ENCODE measurements around the gene TMEM254. TPM values are rescaled to one million over a fixed set of nuclear protein-coding genes. Genes with fewer than 3 reads are reported as not detected.
"Not testable (repeated sequence)": the region's sequence is repeated elsewhere in the genome, so short reads cannot be mapped to it uniquely, and the experiment has no call there.

Gene TMEM254
- total RNA-seq = 10 to 100 TPM in 3 of 4 donors, 1 to 10 TPM in 1; 7.8 to 15.1 (median 13.2) TPM

DNA sequence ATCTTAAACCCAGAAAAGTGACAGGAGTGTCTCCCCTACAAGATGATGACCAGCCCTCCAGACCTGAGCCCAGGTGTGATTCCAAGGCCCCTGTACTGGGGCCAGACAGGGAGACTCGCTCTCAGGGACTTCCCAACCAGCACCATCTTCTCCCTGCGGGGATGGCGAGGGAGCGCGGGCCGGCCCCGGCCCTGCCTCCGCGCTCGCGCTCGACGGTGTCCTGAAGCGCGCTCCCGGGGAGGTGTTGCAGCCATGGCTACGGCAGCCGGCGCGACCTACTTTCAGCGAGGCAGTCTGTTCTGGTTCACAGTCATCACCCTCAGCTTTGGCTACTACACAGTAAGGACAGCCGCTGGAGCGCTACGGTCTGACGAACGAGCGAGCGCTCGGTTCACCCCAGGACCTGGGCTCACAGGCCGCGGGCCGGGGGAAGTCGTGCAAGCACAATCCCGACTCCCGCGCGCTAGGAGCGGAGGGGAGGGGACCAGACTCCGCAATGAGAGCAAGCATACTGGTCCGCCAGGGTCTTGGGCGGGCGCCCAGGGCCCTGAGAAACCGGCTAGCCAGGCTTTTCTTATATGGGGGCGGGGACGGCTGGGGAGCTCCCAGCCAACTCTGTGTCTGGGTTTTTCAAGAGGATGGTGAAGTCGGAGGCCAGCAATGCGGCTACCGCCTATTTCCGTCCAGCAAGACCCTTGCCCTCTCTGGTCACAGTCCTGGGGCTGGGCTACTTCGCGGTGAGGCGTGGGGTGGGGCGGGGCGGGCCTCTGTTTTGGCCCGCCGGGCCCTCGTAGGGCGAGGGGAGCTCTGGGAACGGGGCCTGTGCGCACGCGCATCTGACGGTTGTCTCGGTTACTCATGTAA, at the start of gene TMEM254:
TMEM254 (plus strand) TSS at position 218 of the 864 bp plus-strand sequence; CDS start at position 253, 35 bp downstream.
- no peak for TF ChIP-seq EP300 (IDR thresholded peaks at IDR 0.05)
- peak; percentile 69 for TF ChIP-seq POLR2AphosphoS5 (IDR thresholded peaks at IDR 0.05)
- peak; percentile 53 to 60 for TF ChIP-seq POLR2A (IDR thresholded peaks at IDR 0.05)
- TF ChIP-seq, protein P1, sequence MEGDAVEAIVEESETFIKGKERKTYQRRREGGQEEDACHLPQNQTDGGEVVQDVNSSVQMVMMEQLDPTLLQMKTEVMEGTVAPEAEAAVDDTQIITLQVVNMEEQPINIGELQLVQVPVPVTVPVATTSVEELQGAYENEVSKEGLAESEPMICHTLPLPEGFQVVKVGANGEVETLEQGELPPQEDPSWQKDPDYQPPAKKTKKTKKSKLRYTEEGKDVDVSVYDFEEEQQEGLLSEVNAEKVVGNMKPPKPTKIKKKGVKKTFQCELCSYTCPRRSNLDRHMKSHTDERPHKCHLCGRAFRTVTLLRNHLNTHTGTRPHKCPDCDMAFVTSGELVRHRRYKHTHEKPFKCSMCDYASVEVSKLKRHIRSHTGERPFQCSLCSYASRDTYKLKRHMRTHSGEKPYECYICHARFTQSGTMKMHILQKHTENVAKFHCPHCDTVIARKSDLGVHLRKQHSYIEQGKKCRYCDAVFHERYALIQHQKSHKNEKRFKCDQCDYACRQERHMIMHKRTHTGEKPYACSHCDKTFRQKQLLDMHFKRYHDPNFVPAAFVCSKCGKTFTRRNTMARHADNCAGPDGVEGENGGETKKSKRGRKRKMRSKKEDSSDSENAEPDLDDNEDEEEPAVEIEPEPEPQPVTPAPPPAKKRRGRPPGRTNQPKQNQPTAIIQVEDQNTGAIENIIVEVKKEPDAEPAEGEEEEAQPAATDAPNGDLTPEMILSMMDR (IDR thresholded peaks at IDR 0.05) = peak in 1 of 4 experiments; percentile 13
- peak; percentile 92 for ATAC-seq
- WGBS, 2 donors (ENCODE audit: low coverage in 1 of 2) = 4% methylated on average over 10 of the region's 64 CpGs; no CpG with 5 or more reads in 1 of the 2 donors
- Histone ChIP-seq H3K4me1 (peaks cover 0 to 24% (median 4%) of the 10 kb centered on the region in 3 donors), H3K4me3 (peak within 1 kb of the TSS; percentile 63 to 76), H3K27ac (peak within 1 kb of the TSS; percentile 85 to 97 (median 92)), H3K9me3 (no peaks in the 10 kb centered on the region), H3K27me3 (no peaks in the 10 kb centered on the region), H3K36me3 (peaks cover 0 to 17% of the 10 kb centered on the region in 2 donors)

- H3K9me3 ChIP-seq, H3K27me3 ChIP-seq, H3K4me3 ChIP-seq, H3K36me3 ChIP-seq, H3K4me1 ChIP-seq, ATAC-seq, H3K27ac ChIP-seq: not testable (repeated sequence)
- whole genome bisulfite sequencing, 2 donors (ENCODE audit: low coverage in 1 of 2) = 17 to 43% methylated on average over 1 to 2 of the region's 3 CpGs
These were observed 49.3 kb upstream of the TMEM254 start for GRCh38 chr10:80029205-80029604.

DNA sequence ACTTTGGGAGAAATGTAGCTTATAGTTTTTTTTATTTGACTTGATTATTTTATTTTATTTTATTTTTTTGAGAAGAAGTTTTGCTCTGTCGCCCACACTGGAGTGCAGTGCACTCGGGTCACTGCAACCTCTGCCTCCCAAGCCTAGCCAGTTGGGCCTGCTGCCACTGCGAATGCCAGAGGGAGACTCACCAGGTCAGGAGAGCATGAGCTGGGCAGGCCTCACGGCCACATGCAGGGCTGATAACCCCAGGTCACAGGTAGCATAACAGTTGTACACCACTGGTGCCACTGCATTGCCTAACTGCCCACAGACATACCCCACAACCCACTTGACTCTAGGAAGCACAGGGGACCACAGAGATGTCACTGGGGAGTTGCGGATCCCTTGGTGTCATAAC, 48.6 kb upstream of the TMEM254 start:
- ATAC-seq, H3K4me3 ChIP-seq, H3K4me1 ChIP-seq, H3K9me3 ChIP-seq, H3K27ac ChIP-seq, H3K27me3 ChIP-seq, H3K36me3 ChIP-seq: not testable (repeated sequence)
- WGBS, 2 donors (ENCODE audit: low coverage in 1 of 2) = 83% methylated on average over 2 of the region's 5 CpGs; no CpG with 5 or more reads in 1 of the 2 donors

DNA sequence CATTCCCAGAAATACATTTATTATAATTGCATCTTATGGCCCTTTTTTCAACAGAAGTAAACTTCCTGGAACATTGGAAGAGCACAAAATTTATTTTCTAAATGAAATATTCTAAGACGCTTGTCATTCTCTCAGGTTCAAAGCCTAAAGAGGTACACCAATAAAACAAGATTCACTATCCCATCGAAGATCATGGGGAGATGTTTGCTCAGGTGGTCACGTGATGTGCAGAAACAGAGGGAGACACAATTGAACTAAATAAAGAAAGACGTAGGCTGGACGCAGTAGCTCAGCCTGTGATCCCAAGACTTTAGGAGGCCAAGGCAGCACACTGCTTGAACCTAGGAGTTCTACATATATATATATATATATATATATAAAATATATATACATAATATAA, 46.0 kb upstream of the TMEM254 start:
- H3K4me1 ChIP-seq = no peaks in the 10 kb centered on the region
- no peaks in the 10 kb centered on the region for H3K27me3 ChIP-seq
- no peak for ATAC-seq
- H3K4me3 ChIP-seq = no peak overlapping the region
- WGBS, 2 donors (ENCODE audit: low coverage in 1 of 2) = 89 to 90% methylated on average over 5 of the region's 5 CpGs
- TF ChIP-seq POLR2AphosphoS5 (IDR thresholded peaks at IDR 0.05) = no peak
- TF ChIP-seq, protein P1 (IDR thresholded peaks at IDR 0.05) = no peak
- TF ChIP-seq POLR2A (IDR thresholded peaks at IDR 0.05) = no peak
- TF ChIP-seq EP300 (IDR thresholded peaks at IDR 0.05) = no peak
- H3K9me3 ChIP-seq = no peaks in the 10 kb centered on the region
- H3K27ac ChIP-seq = no peak overlapping the region
- no peaks in the 10 kb centered on the region for H3K36me3 ChIP-seq

DNA sequence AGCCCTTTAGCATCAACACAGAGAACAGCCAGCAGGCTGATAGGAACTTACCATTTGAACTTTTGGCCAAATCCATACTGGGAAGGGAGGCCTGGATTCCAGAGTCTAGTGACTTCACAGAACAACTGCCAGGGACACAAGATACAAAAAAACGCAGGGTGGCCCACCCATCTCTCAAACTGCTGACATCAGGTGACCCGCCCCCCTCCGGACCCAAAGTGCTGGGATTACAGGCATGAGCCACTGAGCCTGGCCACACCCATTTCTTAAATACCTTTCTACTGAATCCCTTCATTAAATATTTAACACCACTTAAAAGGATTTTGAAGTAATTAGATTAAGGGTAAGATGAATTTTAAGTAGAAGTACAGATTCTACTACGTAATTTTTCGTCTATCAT, 43.7 kb upstream of the TMEM254 start:
- 74 to 81% methylated on average over 5 of the region's 5 CpGs for WGBS, 2 donors (ENCODE audit: low coverage in 1 of 2)
- H3K36me3 ChIP-seq, H3K4me3 ChIP-seq, ATAC-seq, H3K27ac ChIP-seq, H3K27me3 ChIP-seq, H3K4me1 ChIP-seq, H3K9me3 ChIP-seq: not testable (repeated sequence)

- not testable (repeated sequence) for H3K4me3 ChIP-seq, H3K36me3 ChIP-seq, H3K27ac ChIP-seq, H3K9me3 ChIP-seq, ATAC-seq, H3K27me3 ChIP-seq, H3K4me1 ChIP-seq
- WGBS, 2 donors (ENCODE audit: low coverage in 1 of 2) = 64 to 87% methylated on average over 3 of the region's 3 CpGs
These were observed 43.0 kb upstream of the TMEM254 start for GRCh38 chr10:80035430-80035829.

GRCh38 chr10:80036921-80037500, 41.5 kb upstream of the TMEM254 start:
- H3K4me1 ChIP-seq, ATAC-seq, H3K9me3 ChIP-seq, H3K4me3 ChIP-seq, H3K27me3 ChIP-seq, H3K27ac ChIP-seq, H3K36me3 ChIP-seq: not testable (repeated sequence)
- WGBS, 2 donors (ENCODE audit: low coverage in 1 of 2) = 72 to 82% methylated on average over 4 to 5 of the region's 5 CpGs

GRCh38 chr10:80038226-80038625, 40.2 kb upstream of the TMEM254 start:
- ATAC-seq, H3K4me3 ChIP-seq, H3K4me1 ChIP-seq, H3K27me3 ChIP-seq, H3K27ac ChIP-seq, H3K36me3 ChIP-seq, H3K9me3 ChIP-seq: not testable (repeated sequence)
- no CpG with 5 or more reads among the region's 7 CpGs for WGBS, 2 donors (ENCODE audit: low coverage in 1 of 2)

Measured in gastroesophageal sphincter (tissue), 4 donors.